OCI-LY1 (cell line): ENCODE measurements around the gene EPHA2.

Experiments
- H2AFZ ChIP-seq: fragments of 200-600 bp; sonication (generic), shearing (Covaris generic); 2 replicates; pipeline ENCODE4 v1.6.0; 2014; ENCODE audit warnings: antibody characterized with exemption, mild to moderate bottlenecking, low read length
- H3F3A ChIP-seq: fragments of 200-600 bp; sonication (generic), shearing (Covaris generic); 2 replicates; pipeline ENCODE4 v1.6.0; 2014; ENCODE audit warnings: mild to moderate bottlenecking, antibody characterized with exemption, low read length, moderate library complexity; ENCODE audit not compliant: insufficient read depth
- H3K27ac ChIP-seq: fragments of 200-600 bp; sonication (generic); 2 replicates; pipeline ENCODE4 v1.5.1; 2014; ENCODE audit warnings: low read length, mixed run types, mild to moderate bottlenecking, low read depth; ENCODE audit not compliant: poor library complexity, severe bottlenecking
- H3K27me3 ChIP-seq: fragments of 200-600 bp; sonication (generic); 2 replicates; pipeline ENCODE4 v1.6.0; 2014; ENCODE audit warnings: antibody characterized with exemption, mild to moderate bottlenecking, low read length, moderate library complexity; ENCODE audit not compliant: insufficient read depth
- H3K36me3 ChIP-seq: fragments of 200-600 bp; sonication (generic); 2 replicates; pipeline ENCODE4 v1.6.1; 2014; ENCODE audit warnings: mild to moderate bottlenecking, antibody characterized with exemption, low read length, moderate library complexity, mixed read lengths; ENCODE audit not compliant: insufficient read depth
- H3K4me1 ChIP-seq: fragments of 200-600 bp; sonication (generic); 2 replicates; pipeline ENCODE4 v1.5.1; 2014; ENCODE audit warnings: mild to moderate bottlenecking, low read length, moderate library complexity; ENCODE audit not compliant: insufficient read depth, severe bottlenecking
- H3K4me2 ChIP-seq: fragments of 200-600 bp; sonication (generic), shearing (Covaris generic); 2 replicates; pipeline ENCODE4 v1.6.1; 2014; ENCODE audit warnings: low read length
- H3K4me3 ChIP-seq: fragments of 200-600 bp; sonication (generic); 2 replicates; pipeline ENCODE4 v1.5.1; 2014; ENCODE audit warnings: low read length, low read depth, mild to moderate bottlenecking, mixed read lengths; ENCODE audit not compliant: poor library complexity, severe bottlenecking
- H3K79me2 ChIP-seq: fragments of 200-600 bp; shearing (Covaris generic); 2 replicates; pipeline ENCODE4 v1.6.1; 2016; ENCODE audit warnings: mixed run types, low read length, mixed read lengths; ENCODE audit not compliant: insufficient read depth
- H3K9ac ChIP-seq: fragments of 200-600 bp; sonication (generic), shearing (Covaris generic); 2 replicates; pipeline ENCODE4 v1.6.1; 2014; ENCODE audit warnings: mild to moderate bottlenecking, low read length, mixed read lengths
- H3K9me2 ChIP-seq: fragments of 200-600 bp; sonication (generic), shearing (Covaris generic); 2 replicates; pipeline ENCODE4 v1.6.1; 2014; ENCODE audit warnings: low read depth, mild to moderate bottlenecking, low read length, mixed read lengths
- H3K9me3 ChIP-seq: fragments of 200-600 bp; shearing (Covaris generic); 2 replicates; pipeline ENCODE4 v1.6.1; 2014; ENCODE audit warnings: low read length, mixed read lengths
- H4K20me1 ChIP-seq: fragments of 200-600 bp; sonication (generic), shearing (Covaris generic); 2 replicates; pipeline ENCODE4 v1.6.0; 2016; ENCODE audit warnings: mild to moderate bottlenecking, low read length; ENCODE audit not compliant: insufficient read depth
- EZH2 ChIP-seq: fragments of 200-600 bp; sonication (generic), shearing (Covaris generic); IDR thresholded peaks from 2 replicates; pipeline ENCODE4 v1.8.0; 2017; ENCODE audit warnings: borderline replicate concordance, mixed run types, mild to moderate bottlenecking, antibody characterized with exemption, low read length, moderate library complexity, mixed read lengths
- TF ChIP-seq, protein P1 (sequence below): fragments of 200-600 bp; sonication (generic), shearing (Covaris generic); IDR thresholded peaks from 2 replicates; pipeline ENCODE4 v1.5.1; 2017; ENCODE audit warnings: mild to moderate bottlenecking, antibody characterized with exemption, low read length, moderate library complexity, mixed read lengths

Gene EPHA2

DNA sequence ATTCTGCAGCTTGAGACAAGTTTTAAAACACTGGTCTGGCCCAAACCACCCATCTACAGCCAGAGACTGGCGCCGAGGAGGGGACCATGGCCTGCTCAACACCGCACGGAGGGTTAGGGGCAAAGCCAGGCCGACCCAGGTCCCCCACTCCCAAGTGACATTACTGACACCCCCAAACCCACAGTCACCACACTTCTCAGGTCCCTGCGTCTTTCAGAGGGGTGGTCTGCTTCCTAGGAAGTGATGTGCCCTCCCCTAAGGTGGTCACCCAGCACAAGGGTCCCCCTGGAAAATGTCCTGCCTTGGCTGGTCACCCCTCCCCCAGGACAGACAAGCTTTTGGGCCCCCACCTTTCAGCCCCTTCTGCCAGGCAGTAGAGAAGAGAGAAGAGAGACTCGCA, 20.8 kb upstream of the EPHA2 start:
- Histone ChIP-seq H4K20me1 (no peaks in the 10 kb centered on the region), H3K9me3 (no peaks in the 10 kb centered on the region), H3K36me3 (no peaks in the 10 kb centered on the region), H3K27ac (peak overlapping the region; percentile 70), H3K4me2 (no peak overlapping the region), H3K27me3 (peaks cover 3% of the 10 kb centered on the region; the same call in 1 of the 2 replicates), H3F3A (no peaks in the 10 kb centered on the region), H3K4me3 (no peak overlapping the region), H2AFZ (no peak overlapping the region), H3K79me2 (no peaks in the 10 kb centered on the region), H3K4me1 (peaks cover 13% of the 10 kb centered on the region), H3K9ac (peak overlapping the region; percentile 10; the same call in 1 of the 2 replicates), H3K9me2 (no peaks in the 10 kb centered on the region)
- TF ChIP-seq, protein P1, sequence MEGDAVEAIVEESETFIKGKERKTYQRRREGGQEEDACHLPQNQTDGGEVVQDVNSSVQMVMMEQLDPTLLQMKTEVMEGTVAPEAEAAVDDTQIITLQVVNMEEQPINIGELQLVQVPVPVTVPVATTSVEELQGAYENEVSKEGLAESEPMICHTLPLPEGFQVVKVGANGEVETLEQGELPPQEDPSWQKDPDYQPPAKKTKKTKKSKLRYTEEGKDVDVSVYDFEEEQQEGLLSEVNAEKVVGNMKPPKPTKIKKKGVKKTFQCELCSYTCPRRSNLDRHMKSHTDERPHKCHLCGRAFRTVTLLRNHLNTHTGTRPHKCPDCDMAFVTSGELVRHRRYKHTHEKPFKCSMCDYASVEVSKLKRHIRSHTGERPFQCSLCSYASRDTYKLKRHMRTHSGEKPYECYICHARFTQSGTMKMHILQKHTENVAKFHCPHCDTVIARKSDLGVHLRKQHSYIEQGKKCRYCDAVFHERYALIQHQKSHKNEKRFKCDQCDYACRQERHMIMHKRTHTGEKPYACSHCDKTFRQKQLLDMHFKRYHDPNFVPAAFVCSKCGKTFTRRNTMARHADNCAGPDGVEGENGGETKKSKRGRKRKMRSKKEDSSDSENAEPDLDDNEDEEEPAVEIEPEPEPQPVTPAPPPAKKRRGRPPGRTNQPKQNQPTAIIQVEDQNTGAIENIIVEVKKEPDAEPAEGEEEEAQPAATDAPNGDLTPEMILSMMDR, result no peak
- TF ChIP-seq EZH2, result no peak

- Histone ChIP-seq H3K4me2 (no peak overlapping the region), H3K9ac (peak overlapping the region; percentile 10; the same call in 1 of the 2 replicates), H3K9me3 (no peaks in the 10 kb centered on the region), H3K79me2 (no peaks in the 10 kb centered on the region), H4K20me1 (no peaks in the 10 kb centered on the region), H3K27me3 (peaks cover 7% of the 10 kb centered on the region; the same call in 1 of the 2 replicates), H3K9me2 (no peaks in the 10 kb centered on the region), H3K4me1 (peaks cover 13% of the 10 kb centered on the region), H2AFZ (no peak overlapping the region), H3K4me3 (no peak overlapping the region), H3F3A (no peaks in the 10 kb centered on the region), H3K36me3 (no peaks in the 10 kb centered on the region), H3K27ac (peak overlapping the region; percentile 70)
- no peak for TF ChIP-seq EZH2
- TF ChIP-seq, protein P1, result no peak
Measured at GRCh38 chr1:16175610-16176553, 20.0 kb upstream of the EPHA2 start.

- Histone ChIP-seq H3K27me3 (peaks cover 9% of the 10 kb centered on the region; the same call in 1 of the 2 replicates), H3K9me2 (no peaks in the 10 kb centered on the region), H3K79me2 (no peaks in the 10 kb centered on the region), H3F3A (no peaks in the 10 kb centered on the region), H3K4me3 (no peak overlapping the region), H3K27ac (no peak overlapping the region), H2AFZ (no peak overlapping the region), H3K9me3 (no peaks in the 10 kb centered on the region), H3K9ac (no peak overlapping the region), H3K4me1 (peaks cover 13% of the 10 kb centered on the region), H4K20me1 (no peaks in the 10 kb centered on the region), H3K4me2 (no peak overlapping the region), H3K36me3 (no peaks in the 10 kb centered on the region)
- TF ChIP-seq EZH2, result no peak
- TF ChIP-seq, protein P1, result no peak
Measured at GRCh38 chr1:16174886-16175598, 19.2 kb upstream of the EPHA2 start.
